Upper lobe of left lung (tissue), 6 donors: ENCODE results near the gene DSTYK. TPM values are rescaled to one million over a fixed set of nuclear protein-coding genes. Genes with fewer than 3 reads are reported as not detected.

Experiments
- ATAC-seq, 2 donors: fragments of 200-7000 bp; cut with Tn5 transposase; one replicate each; pipeline ENCODE4 v1.9.1; 2022; ENCODE audit warnings: mild to moderate bottlenecking in 2 of 2, moderate library complexity in 2 of 2; ENCODE audit not compliant: low FRiP score in 2 of 2
- DNase-seq, 2 donors: peaks; one replicate each; pipeline ENCODE4 v3.0.0-alpha.2; 2019 to 2020
- H3K27ac ChIP-seq, 4 donors: fragments of 200-600 bp; sonication (generic); one replicate each; pipeline ENCODE4 v1.5.1; 2016 to 2019
- H3K27me3 ChIP-seq, 4 donors: fragments of 200-600 bp; sonication (generic); one replicate each; pipeline ENCODE4 v1.5.1; 2017 to 2019
- H3K36me3 ChIP-seq, 4 donors: fragments of 200-600 bp; sonication (generic); one replicate each; pipeline ENCODE4 v1.5.1; 2016 to 2019
- H3K4me1 ChIP-seq, 4 donors: fragments of 200-600 bp; sonication (generic); one replicate each; pipeline ENCODE4 v1.5.1; 2018 to 2019
- H3K4me3 ChIP-seq, 4 donors: fragments of 200-600 bp; sonication (generic); one replicate each; pipeline ENCODE4 v1.5.1; 2017 to 2019; ENCODE audit warnings: mild to moderate bottlenecking in 2 of 4, moderate library complexity in 1 of 4
- H3K9me3 ChIP-seq, 4 donors: fragments of 200-600 bp; sonication (generic); one replicate each; pipeline ENCODE4 v1.5.1; 2018 to 2019
- EP300 ChIP-seq, 4 donors: sonication (generic); formaldehyde crosslinking; IDR thresholded peaks; one replicate each; pipeline ENCODE4 v1.5.1; 2017; ENCODE audit warnings: antibody characterized with exemption in 4 of 4, control low read depth in 2 of 4
- POLR2A ChIP-seq, 4 donors: fragments of 450-650 bp; IDR thresholded peaks; one replicate each; pipeline ENCODE4 v1.5.1; 2016 to 2017; ENCODE audit warnings: antibody characterized with exemption in 4 of 4, mild to moderate bottlenecking in 2 of 4
- POLR2AphosphoS5 ChIP-seq, 2 donors: sonication (generic); formaldehyde crosslinking; IDR thresholded peaks; one replicate each; pipeline ENCODE4 v1.5.1; 2017; ENCODE audit warnings: antibody characterized with exemption in 2 of 2
- WGBS, 2 donors: methylation state at CpG; one replicate each; pipeline ENCODE4 v1.1.5; 2017 to 2018; 5-methylcytosine and 5-hydroxymethylcytosine counted together
- total RNA-seq, 6 donors: library from RNA; depleted of rRNA in 4 of 6; stranded (reverse); fragments of >200 nt in 4 of 6; gene quantifications; one replicate each; pipeline versions ENCODE4 v1.1.0 to v1.2.1, GENCODE V29; 2016 to 2021
- TF ChIP-seq, protein P1 (sequence below), 6 experiments: fragments of 450-650 bp in 4 of 6; fragments of 200-600 bp in 2 of 6; sonication (generic) in 2 of 6; IDR thresholded peaks; one replicate each; pipeline ENCODE4 v1.5.1; 2016 to 2019; ENCODE audit warnings: antibody characterized with exemption in 6 of 6
- donor health status: DM: no; HTN: no; CAD: no; lungs with moderate emphysema.
- donor health status: DM: no; HTN: yes; CAD: no; lungs with severe emphysema.

Gene DSTYK
- total RNA-seq, 6 donors from 2014 or later = 8.4 to 15.7 (median 10.6) TPM

DNA sequence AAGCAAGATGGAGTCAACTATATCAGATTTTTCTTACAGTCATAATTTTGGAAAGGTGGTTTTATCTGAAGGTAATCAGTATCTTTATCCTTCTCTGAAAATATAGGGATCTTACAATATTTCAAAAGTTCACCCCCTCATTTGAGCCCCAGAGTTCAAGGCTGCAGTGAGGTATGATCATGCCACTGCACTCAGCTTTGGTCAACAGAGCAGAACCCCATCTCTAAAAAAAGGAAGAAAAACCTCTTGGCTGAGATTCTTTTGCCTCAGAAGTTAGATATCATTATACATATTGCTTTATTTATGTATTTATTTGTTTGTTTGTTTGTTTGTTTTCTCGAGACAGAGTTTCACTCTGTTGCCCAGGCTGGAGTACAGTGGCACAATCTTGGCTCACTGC lies 78.2 kb downstream of the DSTYK start:
- TF ChIP-seq EP300 (IDR thresholded peaks at IDR 0.05) (no peak), POLR2A (IDR thresholded peaks at IDR 0.05) (no peak), POLR2AphosphoS5 (IDR thresholded peaks at IDR 0.05) (no peak)
- TF ChIP-seq, protein P1, sequence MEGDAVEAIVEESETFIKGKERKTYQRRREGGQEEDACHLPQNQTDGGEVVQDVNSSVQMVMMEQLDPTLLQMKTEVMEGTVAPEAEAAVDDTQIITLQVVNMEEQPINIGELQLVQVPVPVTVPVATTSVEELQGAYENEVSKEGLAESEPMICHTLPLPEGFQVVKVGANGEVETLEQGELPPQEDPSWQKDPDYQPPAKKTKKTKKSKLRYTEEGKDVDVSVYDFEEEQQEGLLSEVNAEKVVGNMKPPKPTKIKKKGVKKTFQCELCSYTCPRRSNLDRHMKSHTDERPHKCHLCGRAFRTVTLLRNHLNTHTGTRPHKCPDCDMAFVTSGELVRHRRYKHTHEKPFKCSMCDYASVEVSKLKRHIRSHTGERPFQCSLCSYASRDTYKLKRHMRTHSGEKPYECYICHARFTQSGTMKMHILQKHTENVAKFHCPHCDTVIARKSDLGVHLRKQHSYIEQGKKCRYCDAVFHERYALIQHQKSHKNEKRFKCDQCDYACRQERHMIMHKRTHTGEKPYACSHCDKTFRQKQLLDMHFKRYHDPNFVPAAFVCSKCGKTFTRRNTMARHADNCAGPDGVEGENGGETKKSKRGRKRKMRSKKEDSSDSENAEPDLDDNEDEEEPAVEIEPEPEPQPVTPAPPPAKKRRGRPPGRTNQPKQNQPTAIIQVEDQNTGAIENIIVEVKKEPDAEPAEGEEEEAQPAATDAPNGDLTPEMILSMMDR (IDR thresholded peaks at IDR 0.05) = no peak
- Histone ChIP-seq H3K27ac (no peak overlapping the region), H3K4me3 (no peak overlapping the region), H3K9me3 (no peaks in the 10 kb centered on the region), H3K27me3 (no peaks in the 10 kb centered on the region), H3K4me1 (no peaks in the 10 kb centered on the region), H3K36me3 (no peaks in the 10 kb centered on the region)
- 56 to 67% methylated on average over 1 of the region's 1 CpG for WGBS, 2 donors
- DNase-seq (no peak), ATAC-seq (no peak)

DNA sequence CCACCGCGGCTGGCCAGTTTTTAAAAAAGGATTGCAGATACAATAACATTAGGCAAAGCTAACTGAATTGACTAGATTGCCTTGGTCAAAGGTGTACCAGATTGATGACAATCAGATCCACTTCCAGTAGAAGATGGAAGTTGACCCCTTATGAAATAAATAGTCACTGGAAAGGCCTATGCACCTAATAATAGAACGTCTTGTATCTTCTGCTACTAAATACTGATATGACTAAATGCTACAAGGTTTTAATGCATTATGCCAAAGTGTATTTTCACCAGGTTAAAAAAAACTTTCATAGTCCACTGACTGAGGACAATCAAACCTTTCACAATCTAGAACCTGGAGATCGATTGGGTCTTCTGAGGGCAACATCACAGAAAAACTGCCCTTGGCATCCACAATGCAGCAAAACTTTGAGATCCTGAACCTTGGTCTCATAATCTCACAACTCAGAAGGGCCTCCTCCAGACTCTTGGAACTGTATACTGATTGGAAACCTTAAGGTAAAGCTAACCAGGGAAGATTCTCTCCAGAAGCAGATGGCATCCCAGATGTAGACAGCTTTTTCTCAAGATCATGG lies 82.0 kb downstream of the DSTYK start:
- no peaks in the 10 kb centered on the region for H3K27me3 ChIP-seq
- DNase-seq (no peak), ATAC-seq (no peak)
- 83 to 84% methylated on average over 4 of the region's 4 CpGs for WGBS, 2 donors
- TF ChIP-seq EP300 (IDR thresholded peaks at IDR 0.05) = no peak
- TF ChIP-seq POLR2A (IDR thresholded peaks at IDR 0.05) = no peak
- TF ChIP-seq, protein P1 (IDR thresholded peaks at IDR 0.05) = no peak
- no peak for TF ChIP-seq POLR2AphosphoS5 (IDR thresholded peaks at IDR 0.05)
- H3K9me3 ChIP-seq = no peaks in the 10 kb centered on the region
- H3K4me1 ChIP-seq = no peaks in the 10 kb centered on the region
- no peak overlapping the region for H3K27ac ChIP-seq
- H3K36me3 ChIP-seq = no peaks in the 10 kb centered on the region
- no peak overlapping the region for H3K4me3 ChIP-seq

DNA sequence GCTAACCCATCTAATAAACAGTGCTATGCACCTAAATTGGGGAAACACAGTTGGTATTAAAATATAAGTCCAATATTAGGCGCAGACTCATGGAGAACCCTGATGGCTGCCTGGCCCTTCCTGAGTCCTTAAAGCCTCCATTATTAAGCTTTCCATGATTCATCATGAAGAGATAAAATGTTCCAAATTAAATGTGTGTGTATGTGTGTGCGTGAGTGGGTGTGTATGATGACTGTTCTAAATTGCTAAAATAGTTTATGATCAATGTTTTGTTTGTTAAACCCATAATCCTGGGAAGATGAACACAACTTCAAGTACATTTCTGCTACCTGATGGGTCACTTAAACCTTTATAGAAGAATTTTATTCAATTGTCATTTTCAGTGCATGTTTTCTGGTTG lies 83.5 kb downstream of the DSTYK start:
- H3K27me3 ChIP-seq = no peaks in the 10 kb centered on the region
- no peaks in the 10 kb centered on the region for H3K9me3 ChIP-seq
- peaks cover 0 to 1% (median under 1%) of the 10 kb centered on the region in 4 donors for H3K4me1 ChIP-seq
- H3K4me3 ChIP-seq = no peak overlapping the region
- no peaks in the 10 kb centered on the region for H3K36me3 ChIP-seq
- H3K27ac ChIP-seq = no peak overlapping the region
- DNase-seq (no peak), ATAC-seq (no peak)
- TF ChIP-seq, protein P1 (IDR thresholded peaks at IDR 0.05) = no peak
- no peak for TF ChIP-seq EP300 (IDR thresholded peaks at IDR 0.05)
- TF ChIP-seq POLR2AphosphoS5 (IDR thresholded peaks at IDR 0.05) = no peak
- TF ChIP-seq POLR2A (IDR thresholded peaks at IDR 0.05) = no peak
- WGBS, 2 donors = 90 to 92% methylated on average over 2 of the region's 2 CpGs

DNA sequence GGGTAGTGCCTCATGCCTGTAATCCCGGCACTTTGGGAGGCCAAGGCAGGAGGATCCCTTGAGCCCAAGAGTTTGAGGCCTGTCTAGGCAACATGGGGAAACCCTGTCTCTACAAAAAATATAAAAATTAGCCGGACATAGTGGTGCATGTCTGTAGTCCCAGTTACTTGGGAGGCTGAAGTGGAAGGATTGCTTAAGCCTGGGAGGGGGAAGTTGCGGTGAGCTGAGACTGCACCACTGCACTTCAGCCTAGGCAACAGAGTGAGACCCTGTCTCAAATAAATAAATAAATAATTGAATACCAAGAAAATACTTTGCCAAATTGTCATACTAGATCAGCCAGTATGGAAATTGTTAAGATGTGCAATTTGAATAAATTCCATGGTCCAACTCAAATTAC lies 83.9 kb downstream of the DSTYK start:
- Histone ChIP-seq H3K27ac (no peak overlapping the region), H3K4me1 (peaks cover 3 to 5% (median 5%) of the 10 kb centered on the region in 4 donors), H3K36me3 (no peaks in the 10 kb centered on the region), H3K4me3 (no peak overlapping the region), H3K9me3 (no peaks in the 10 kb centered on the region), H3K27me3 (no peaks in the 10 kb centered on the region)
- DNase-seq = peak in 1 of 2 donors; percentile 29
- TF ChIP-seq, protein P1 (IDR thresholded peaks at IDR 0.05) = no peak
- TF ChIP-seq POLR2AphosphoS5 (IDR thresholded peaks at IDR 0.05) (no peak), EP300 (IDR thresholded peaks at IDR 0.05) (no peak), POLR2A (IDR thresholded peaks at IDR 0.05) (no peak)
- ATAC-seq = no peak
- WGBS, 2 donors = 70 to 77% methylated on average over 3 of the region's 3 CpGs

DNA sequence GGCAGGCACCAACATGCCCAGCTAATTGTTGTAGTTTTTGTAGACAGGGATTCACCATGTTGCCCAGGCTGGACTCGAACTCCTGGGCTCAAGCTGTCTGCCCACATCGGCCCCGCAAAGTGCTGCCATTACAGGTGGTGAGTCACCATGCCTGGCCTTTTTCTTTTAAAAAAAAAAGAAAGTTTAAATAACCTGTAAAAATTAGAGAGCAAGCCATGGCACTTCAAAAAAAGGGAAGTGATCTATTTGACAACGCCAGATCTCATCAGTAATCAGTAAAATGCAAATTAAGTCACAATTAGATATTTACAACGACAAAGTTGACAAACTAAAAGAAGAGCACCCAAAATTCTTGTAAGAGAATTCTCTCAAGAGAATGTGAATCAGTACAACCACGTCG lies 86.8 kb downstream of the DSTYK start:
- Histone ChIP-seq H3K9me3 (no peaks in the 10 kb centered on the region), H3K27me3 (no peaks in the 10 kb centered on the region), H3K36me3 (no peaks in the 10 kb centered on the region), H3K27ac (no peak overlapping the region), H3K4me1 (peaks cover 18 to 25% (median 20%) of the 10 kb centered on the region in 4 donors), H3K4me3 (no peak overlapping the region)
- WGBS, 2 donors = 81 to 83% methylated on average over 7 of the region's 7 CpGs
- TF ChIP-seq, protein P1 (IDR thresholded peaks at IDR 0.05) = no peak
- TF ChIP-seq EP300 (IDR thresholded peaks at IDR 0.05) = no peak
- TF ChIP-seq POLR2AphosphoS5 (IDR thresholded peaks at IDR 0.05) = no peak
- no peak for TF ChIP-seq POLR2A (IDR thresholded peaks at IDR 0.05)
- ATAC-seq (no peak), DNase-seq (no peak)
